ENCODE results near the gene PHLDB2. TPM values are rescaled to one million over a fixed set of nuclear protein-coding genes. Genes with fewer than 3 reads are reported as not detected.

PHLDB2 gene
- total RNA-seq, 2 experiments from 2014 or later, result 0.61 to 2.1 TPM

DNA sequence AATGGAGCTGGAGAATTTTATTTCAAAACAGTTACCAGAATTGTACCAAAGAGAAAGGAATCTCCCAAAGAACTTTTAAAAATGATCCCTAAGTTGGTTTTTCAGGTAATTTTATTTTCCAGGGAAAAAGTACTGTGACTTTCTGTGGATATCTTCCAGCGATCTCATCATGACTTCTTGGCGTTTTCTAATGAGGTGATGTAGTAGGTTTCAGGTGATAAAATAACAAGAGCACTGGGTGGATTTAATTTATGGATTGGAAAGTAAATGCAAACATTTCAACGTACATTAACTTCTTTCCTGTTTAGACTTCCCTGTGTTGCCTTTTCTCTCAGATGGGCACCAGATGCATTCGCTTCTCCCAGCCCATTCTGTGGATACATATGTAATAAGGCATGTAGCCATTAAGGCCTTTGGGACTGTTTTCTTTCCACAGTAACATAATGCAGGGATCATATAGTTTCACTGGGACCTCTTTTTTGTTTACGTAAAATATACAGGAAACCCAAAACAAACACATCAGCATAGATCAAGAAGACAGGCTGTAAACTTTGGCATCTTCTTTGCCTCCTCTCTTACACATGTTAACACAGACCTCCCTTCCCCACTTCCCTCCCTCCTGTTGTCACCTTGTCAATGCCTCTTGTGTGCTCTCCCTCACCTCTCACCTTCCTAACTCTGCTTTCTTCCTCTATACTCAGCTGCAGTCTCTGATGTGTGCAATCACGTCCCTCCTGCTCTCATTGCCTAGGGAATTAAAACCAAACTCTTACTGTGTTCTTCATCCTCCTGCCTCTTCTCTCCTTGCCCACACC, 13.0 kb downstream of the PHLDB2 start:
- Histone ChIP-seq H3K9me2 (ENCODE audit: insufficient read depth, low read length) (no peaks in the 10 kb centered on the region), H2AFZ (ENCODE audit: low read length) (no peak overlapping the region), H3K4me3 (ENCODE audit: low read depth, low read length, poor library complexity, severe bottlenecking) (no peak overlapping the region), H3K79me2 (ENCODE audit: insufficient read depth, low read depth, low read length) (no peaks in the 10 kb centered on the region), H3K27ac (ENCODE audit: low read depth, low read length, poor library complexity, severe bottlenecking) (no peak overlapping the region), H3K9me3 (ENCODE audit: low read length) (no peaks in the 10 kb centered on the region), H3K36me3 (ENCODE audit: insufficient read depth, low read length) (no peaks in the 10 kb centered on the region), H3K4me1 (ENCODE audit: insufficient read depth, low read length, poor library complexity, severe bottlenecking) (no peaks in the 10 kb centered on the region), H4K20me1 (ENCODE audit: insufficient read depth, low read length) (no peaks in the 10 kb centered on the region), H3K4me2 (ENCODE audit: low read length) (no peak overlapping the region)
- no TSS peak for BruUV-seq (replicated peaks)
- DNase-seq (ENCODE audit: low spot score), result no peak
- intact Hi-C loops (cut with micrococcal nuclease; ENCODE audit: unreplicated experiment), result no loop called here
- POLR2A ChIA-PET, result no interaction called here
- TF ChIP-seq, protein P1, sequence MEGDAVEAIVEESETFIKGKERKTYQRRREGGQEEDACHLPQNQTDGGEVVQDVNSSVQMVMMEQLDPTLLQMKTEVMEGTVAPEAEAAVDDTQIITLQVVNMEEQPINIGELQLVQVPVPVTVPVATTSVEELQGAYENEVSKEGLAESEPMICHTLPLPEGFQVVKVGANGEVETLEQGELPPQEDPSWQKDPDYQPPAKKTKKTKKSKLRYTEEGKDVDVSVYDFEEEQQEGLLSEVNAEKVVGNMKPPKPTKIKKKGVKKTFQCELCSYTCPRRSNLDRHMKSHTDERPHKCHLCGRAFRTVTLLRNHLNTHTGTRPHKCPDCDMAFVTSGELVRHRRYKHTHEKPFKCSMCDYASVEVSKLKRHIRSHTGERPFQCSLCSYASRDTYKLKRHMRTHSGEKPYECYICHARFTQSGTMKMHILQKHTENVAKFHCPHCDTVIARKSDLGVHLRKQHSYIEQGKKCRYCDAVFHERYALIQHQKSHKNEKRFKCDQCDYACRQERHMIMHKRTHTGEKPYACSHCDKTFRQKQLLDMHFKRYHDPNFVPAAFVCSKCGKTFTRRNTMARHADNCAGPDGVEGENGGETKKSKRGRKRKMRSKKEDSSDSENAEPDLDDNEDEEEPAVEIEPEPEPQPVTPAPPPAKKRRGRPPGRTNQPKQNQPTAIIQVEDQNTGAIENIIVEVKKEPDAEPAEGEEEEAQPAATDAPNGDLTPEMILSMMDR (conservative IDR thresholded peaks at IDR 0.05; ENCODE audit: low read length), result no peak
- TF ChIP-seq EZH2phosphoT487 (IDR thresholded peaks at IDR 0.05; ENCODE audit: borderline replicate concordance, low read depth, low read length), result no peak
- CTCF ChIA-PET (ENCODE audit: unreplicated experiment), result no interaction called here

DNA sequence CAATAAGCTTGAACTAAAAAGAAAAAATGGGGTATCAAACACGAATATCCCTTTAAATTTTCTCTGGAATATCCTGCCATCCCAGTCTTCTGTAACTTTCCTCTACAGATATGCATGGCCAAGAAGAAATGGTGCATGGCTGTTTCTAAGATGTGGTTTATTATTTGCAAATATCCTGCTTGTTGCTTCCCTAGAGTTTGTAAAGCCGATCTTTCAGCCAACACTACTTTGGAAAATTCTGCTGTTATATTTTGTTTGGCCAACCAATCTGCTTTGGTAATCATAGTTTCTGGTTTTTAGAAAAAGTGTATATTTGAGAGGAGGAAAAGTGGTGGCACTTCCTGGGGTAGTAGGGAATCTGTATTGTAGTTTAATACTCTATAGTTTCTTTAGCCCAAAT, 13.9 kb downstream of the PHLDB2 start:
- no peak overlapping the region for H2AFZ ChIP-seq (ENCODE audit: low read length)
- no peaks in the 10 kb centered on the region for H3K36me3 ChIP-seq (ENCODE audit: insufficient read depth, low read length)
- H3K4me3 ChIP-seq (ENCODE audit: low read depth, low read length, poor library complexity, severe bottlenecking), result no peak overlapping the region
- H3K9me2 ChIP-seq (ENCODE audit: insufficient read depth, low read length), result no peaks in the 10 kb centered on the region
- POLR2A ChIA-PET, result no interaction called here
- intact Hi-C loops (cut with micrococcal nuclease; ENCODE audit: unreplicated experiment), result no loop called here
- TF ChIP-seq, protein P1 (conservative IDR thresholded peaks at IDR 0.05; ENCODE audit: low read length), result no peak
- TF ChIP-seq EZH2phosphoT487 (IDR thresholded peaks at IDR 0.05; ENCODE audit: borderline replicate concordance, low read depth, low read length), result no peak
- no peak overlapping the region for H3K4me2 ChIP-seq (ENCODE audit: low read length)
- CTCF ChIA-PET (ENCODE audit: unreplicated experiment), result no interaction called here
- H3K79me2 ChIP-seq (ENCODE audit: insufficient read depth, low read depth, low read length), result no peaks in the 10 kb centered on the region
- no peaks in the 10 kb centered on the region for H3K4me1 ChIP-seq (ENCODE audit: insufficient read depth, low read length, poor library complexity, severe bottlenecking)
- no peaks in the 10 kb centered on the region for H3K9me3 ChIP-seq (ENCODE audit: low read length)
- DNase-seq (ENCODE audit: low spot score), result no peak
- no peaks in the 10 kb centered on the region for H4K20me1 ChIP-seq (ENCODE audit: insufficient read depth, low read length)
- no TSS peak for BruUV-seq (replicated peaks)
- H3K27ac ChIP-seq (ENCODE audit: low read depth, low read length, poor library complexity, severe bottlenecking), result no peak overlapping the region

DNA sequence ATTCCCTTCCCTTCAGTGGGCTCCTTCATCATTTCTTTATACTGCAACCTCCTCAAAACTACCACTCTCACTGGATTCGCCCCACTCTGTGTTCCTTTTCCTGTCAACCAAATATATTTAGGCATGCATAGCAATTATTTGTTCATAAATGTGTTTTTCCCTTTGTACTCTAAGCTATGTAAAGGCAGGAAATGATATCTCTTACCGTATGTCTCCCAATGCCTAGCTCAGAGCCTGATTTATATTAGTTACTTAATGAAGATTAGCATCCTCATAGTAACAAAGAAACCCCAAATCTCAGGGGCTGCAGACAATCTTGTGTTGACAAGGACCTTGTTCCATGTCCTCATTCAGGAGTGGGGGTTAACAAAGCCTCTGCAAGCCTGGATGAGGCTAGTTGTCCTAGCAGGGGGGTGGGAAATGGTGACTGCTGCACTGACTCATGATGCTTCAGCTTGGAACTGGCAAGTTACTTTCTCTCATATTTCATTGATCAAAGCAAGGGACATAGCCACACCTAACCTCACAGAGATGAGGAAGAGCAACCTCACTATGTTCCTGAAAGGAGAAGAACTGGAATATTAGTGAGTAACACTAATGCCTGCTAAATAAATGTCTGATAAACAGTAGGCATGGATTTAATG, 15.2 kb downstream of the PHLDB2 start:
- no peaks in the 10 kb centered on the region for H3K9me2 ChIP-seq (ENCODE audit: insufficient read depth, low read length)
- ChIA-PET POLR2A (no interaction called here), CTCF (ENCODE audit: unreplicated experiment) (no interaction called here)
- BruUV-seq (replicated peaks), result no TSS peak
- intact Hi-C loops (cut with micrococcal nuclease; ENCODE audit: unreplicated experiment), result no loop called here
- H3K4me3 ChIP-seq (ENCODE audit: low read depth, low read length, poor library complexity, severe bottlenecking), result no peak overlapping the region
- no peaks in the 10 kb centered on the region for H3K9me3 ChIP-seq (ENCODE audit: low read length)
- H3K4me2 ChIP-seq (ENCODE audit: low read length), result no peak overlapping the region
- H3K36me3 ChIP-seq (ENCODE audit: insufficient read depth, low read length), result no peaks in the 10 kb centered on the region
- no peak overlapping the region for H2AFZ ChIP-seq (ENCODE audit: low read length)
- H3K79me2 ChIP-seq (ENCODE audit: insufficient read depth, low read depth, low read length), result no peaks in the 10 kb centered on the region
- H4K20me1 ChIP-seq (ENCODE audit: insufficient read depth, low read length), result no peaks in the 10 kb centered on the region
- H3K27ac ChIP-seq (ENCODE audit: low read depth, low read length, poor library complexity, severe bottlenecking), result no peak overlapping the region
- TF ChIP-seq EZH2phosphoT487 (IDR thresholded peaks at IDR 0.05; ENCODE audit: borderline replicate concordance, low read depth, low read length), result no peak
- TF ChIP-seq, protein P1 (conservative IDR thresholded peaks at IDR 0.05; ENCODE audit: low read length), result no peak
- DNase-seq (ENCODE audit: low spot score), result no peak
- no peaks in the 10 kb centered on the region for H3K4me1 ChIP-seq (ENCODE audit: insufficient read depth, low read length, poor library complexity, severe bottlenecking)

All from OCI-LY7 (cell line).